ENCODE results near the gene ADCY5. TPM values are rescaled to one million over a fixed set of nuclear protein-coding genes. Genes with fewer than 3 reads are reported as not detected.

ADCY5 gene
- polyA plus RNA-seq, 3 donors, result not detected

- H4K20me1 ChIP-seq (ENCODE audit: insufficient read depth, low read length), result no peaks in the 10 kb centered on the region
- no peaks in the 10 kb centered on the region for H3K4me1 ChIP-seq (ENCODE audit: control insufficient read depth in 1 of 2, insufficient read depth in 2 of 2, low read length in 2 of 2)
- Mint-ChIP-seq H3K9me3 (peaks cover 0 to 2% (median 0%) of the 10 kb centered on the region in 7 donors), H3K27ac (peak overlapping the region in 1 of 7 donors; percentile 47), H3K4me1 (no peaks in the 10 kb centered on the region), H3K27me3 (ENCODE audit: low read depth in 3 of 3) (peaks cover 11 to 15% (median 15%) of the 10 kb centered on the region in 3 donors), H3K36me3 (no peaks in the 10 kb centered on the region), H3K4me3 (no peak overlapping the region)
- no peak overlapping the region for H3K9ac ChIP-seq (ENCODE audit: insufficient read depth, low read length, poor library complexity, severe bottlenecking)
- H3K79me2 ChIP-seq (ENCODE audit: insufficient read depth, low read length), result no peaks in the 10 kb centered on the region
- no peak overlapping the region for H3K4me3 ChIP-seq (replicated peaks in 1 of 3; ENCODE audit: low read depth in 2 of 3, low read length in 3 of 3)
- no peak for DNase-seq
- intact Hi-C loops (cut with micrococcal nuclease), result no loop called here
- WGBS (ENCODE audit: insufficient coverage), result 89% methylated on average over 12 of the region's 16 CpGs
- no peak overlapping the region for H3K27ac ChIP-seq (ENCODE audit: low read depth in 1 of 2, low read length in 2 of 2)
- no peaks in the 10 kb centered on the region for H3K36me3 ChIP-seq (replicated peaks in 1 of 2; ENCODE audit: control insufficient read depth in 1 of 2, insufficient read depth in 2 of 2, low read length in 2 of 2)
- no peak overlapping the region for H2AFZ ChIP-seq (ENCODE audit: insufficient read depth, low read depth, low read length, poor library complexity, severe bottlenecking)
- H3K4me2 ChIP-seq (replicated peaks; ENCODE audit: extremely low read depth, low read length, poor library complexity, severe bottlenecking), result no peak overlapping the region
- no peaks in the 10 kb centered on the region for H3K9me3 ChIP-seq (replicated peaks in 1 of 2; ENCODE audit: control insufficient read depth in 1 of 2, insufficient read depth in 1 of 2, low read length in 2 of 2)
- H3K27me3 ChIP-seq (ENCODE audit: control insufficient read depth in 2 of 2, insufficient read depth in 2 of 2, low read length in 2 of 2), result no peaks in the 10 kb centered on the region
- no peak for TF ChIP-seq CTCF (IDR thresholded peaks at IDR 0.05)
Observed at GRCh38 chr3:123312331-123313265, 136.3 kb downstream of the ADCY5 start.

DNA sequence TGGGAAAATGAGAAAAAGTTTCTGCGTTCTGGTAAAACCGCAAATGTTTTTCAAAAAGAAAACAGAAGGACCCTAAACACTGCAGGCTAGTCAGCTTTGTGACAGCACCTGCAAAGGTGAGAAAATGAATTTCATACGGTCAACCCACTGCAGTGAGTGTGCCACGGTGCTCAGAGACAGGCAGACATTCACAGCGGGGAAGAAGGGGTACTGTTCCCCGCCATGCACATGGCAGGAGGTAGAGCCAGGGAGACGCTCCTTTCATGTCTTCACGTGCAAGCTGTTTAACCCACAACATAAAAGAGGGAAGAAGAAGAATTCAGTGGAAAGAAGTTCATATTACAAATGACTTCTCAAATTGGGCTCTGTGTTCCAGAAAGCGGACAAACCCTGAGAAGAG is 137.7 kb downstream of the ADCY5 start:
- H3K27ac ChIP-seq (ENCODE audit: low read depth in 1 of 2, low read length in 2 of 2), result no peak overlapping the region
- H3K9me3 ChIP-seq (replicated peaks in 1 of 2; ENCODE audit: control insufficient read depth in 1 of 2, insufficient read depth in 1 of 2, low read length in 2 of 2), result no peaks in the 10 kb centered on the region
- TF ChIP-seq CTCF (IDR thresholded peaks at IDR 0.05), result no peak
- no peaks in the 10 kb centered on the region for H3K4me1 ChIP-seq (ENCODE audit: control insufficient read depth in 1 of 2, insufficient read depth in 2 of 2, low read length in 2 of 2)
- Mint-ChIP-seq H3K9me3 (peaks cover 0 to 2% (median 0%) of the 10 kb centered on the region in 7 donors), H3K4me1 (no peaks in the 10 kb centered on the region), H3K4me3 (no peak overlapping the region), H3K27ac (no peak overlapping the region), H3K36me3 (no peaks in the 10 kb centered on the region), H3K27me3 (ENCODE audit: low read depth in 3 of 3) (peaks cover 7 to 16% (median 15%) of the 10 kb centered on the region in 3 donors)
- WGBS (ENCODE audit: insufficient coverage), result 90% methylated on average over 4 of the region's 9 CpGs
- H3K36me3 ChIP-seq (replicated peaks in 1 of 2; ENCODE audit: control insufficient read depth in 1 of 2, insufficient read depth in 2 of 2, low read length in 2 of 2), result no peaks in the 10 kb centered on the region
- no peak overlapping the region for H2AFZ ChIP-seq (ENCODE audit: insufficient read depth, low read depth, low read length, poor library complexity, severe bottlenecking)
- no peaks in the 10 kb centered on the region for H3K79me2 ChIP-seq (ENCODE audit: insufficient read depth, low read length)
- no peak overlapping the region for H3K4me2 ChIP-seq (replicated peaks; ENCODE audit: extremely low read depth, low read length, poor library complexity, severe bottlenecking)
- H3K27me3 ChIP-seq (ENCODE audit: control insufficient read depth in 2 of 2, insufficient read depth in 2 of 2, low read length in 2 of 2), result no peaks in the 10 kb centered on the region
- intact Hi-C loops (cut with micrococcal nuclease), result no loop called here
- no peaks in the 10 kb centered on the region for H4K20me1 ChIP-seq (ENCODE audit: insufficient read depth, low read length)
- H3K9ac ChIP-seq (ENCODE audit: insufficient read depth, low read length, poor library complexity, severe bottlenecking), result no peak overlapping the region
- H3K4me3 ChIP-seq (replicated peaks in 1 of 3; ENCODE audit: low read depth in 2 of 3, low read length in 3 of 3), result no peak overlapping the region
- DNase-seq, result no peak

Data from CD14-positive monocyte (primary cell).